Stimulated activated CD8-positive, alpha-beta memory T cell treated with anti-CD3 and anti-CD28 coated beads, Interleukin-12 subunit alpha, Interleukin-12 subunit beta, amount 100 ng/mL, for 4 hours (primary cell): ENCODE measurements around the gene GALNTL6.

Experiments
- DNase-seq: peaks from one replicate; pipeline ENCODE4 v3.0.0-alpha.2; 2020; ENCODE audit warnings: low read depth

The GALNTL6 gene

DNA sequence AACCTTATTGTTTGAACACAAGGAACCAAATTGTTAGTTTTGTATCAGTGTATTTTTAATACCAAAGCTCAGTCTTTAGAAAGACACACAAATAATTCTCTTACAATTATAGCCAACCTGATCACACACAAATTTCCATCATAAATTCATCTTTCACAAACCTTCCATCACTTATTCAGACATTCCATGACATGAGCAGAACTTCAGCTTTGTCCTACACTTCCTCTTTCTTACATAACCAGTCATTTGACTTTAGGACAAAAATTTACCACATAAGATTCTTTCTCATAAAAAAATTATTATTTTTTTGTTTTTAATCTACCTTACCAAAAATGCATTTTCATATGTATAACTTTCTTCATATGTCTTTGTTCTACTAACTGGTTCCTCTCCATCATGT, 312.2 kb downstream of the GALNTL6 start:
- no peak for DNase-seq

GRCh38 chr4:172127168-172127567, 314.0 kb downstream of the GALNTL6 start:
- DNase-seq = no peak

GRCh38 chr4:172129593-172129992, 316.4 kb downstream of the GALNTL6 start:
- no peak for DNase-seq

DNA sequence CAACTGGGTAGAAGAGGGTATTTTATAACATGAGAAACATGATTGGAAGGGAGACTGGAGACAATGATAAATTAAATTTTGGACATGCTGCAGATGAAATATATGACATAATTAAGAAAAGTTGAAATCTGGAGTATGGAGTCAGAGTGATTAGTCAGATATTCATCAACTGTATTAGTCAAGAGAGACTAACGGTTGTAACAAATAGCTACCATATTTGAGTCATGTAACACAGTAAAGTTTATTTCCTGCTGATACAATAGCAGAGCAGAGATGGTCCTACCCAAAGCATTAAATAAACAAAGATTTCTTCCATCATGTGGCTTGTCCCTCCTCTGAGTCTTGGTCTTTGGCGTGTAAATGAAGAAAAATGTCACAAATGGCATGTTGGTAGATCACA, 321.3 kb downstream of the GALNTL6 start:
- DNase-seq = no peak

GRCh38 chr4:172141025-172141424, 327.8 kb downstream of the GALNTL6 start:
- no peak for DNase-seq

DNA sequence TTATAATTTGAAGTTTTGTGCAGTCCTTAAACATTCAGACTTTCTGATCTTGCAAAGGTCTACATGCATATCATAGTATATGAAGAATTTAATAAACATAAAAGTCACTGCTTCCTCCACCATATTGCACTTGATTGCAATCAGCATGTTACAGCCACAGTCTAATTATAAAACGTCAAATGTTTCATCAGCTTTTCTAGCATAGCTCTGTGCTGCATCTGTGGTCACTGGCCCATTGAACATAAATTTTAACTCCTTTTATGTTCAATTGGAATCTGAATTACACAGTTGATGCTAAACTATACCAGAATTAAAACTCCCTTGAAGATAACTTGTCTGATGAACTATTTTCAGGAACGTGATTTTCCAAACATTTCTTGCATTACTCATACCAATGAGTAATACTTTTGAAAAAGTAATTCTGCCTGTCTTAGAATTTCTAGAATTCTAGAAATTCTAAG, 329.1 kb downstream of the GALNTL6 start:
- no peak for DNase-seq

DNA sequence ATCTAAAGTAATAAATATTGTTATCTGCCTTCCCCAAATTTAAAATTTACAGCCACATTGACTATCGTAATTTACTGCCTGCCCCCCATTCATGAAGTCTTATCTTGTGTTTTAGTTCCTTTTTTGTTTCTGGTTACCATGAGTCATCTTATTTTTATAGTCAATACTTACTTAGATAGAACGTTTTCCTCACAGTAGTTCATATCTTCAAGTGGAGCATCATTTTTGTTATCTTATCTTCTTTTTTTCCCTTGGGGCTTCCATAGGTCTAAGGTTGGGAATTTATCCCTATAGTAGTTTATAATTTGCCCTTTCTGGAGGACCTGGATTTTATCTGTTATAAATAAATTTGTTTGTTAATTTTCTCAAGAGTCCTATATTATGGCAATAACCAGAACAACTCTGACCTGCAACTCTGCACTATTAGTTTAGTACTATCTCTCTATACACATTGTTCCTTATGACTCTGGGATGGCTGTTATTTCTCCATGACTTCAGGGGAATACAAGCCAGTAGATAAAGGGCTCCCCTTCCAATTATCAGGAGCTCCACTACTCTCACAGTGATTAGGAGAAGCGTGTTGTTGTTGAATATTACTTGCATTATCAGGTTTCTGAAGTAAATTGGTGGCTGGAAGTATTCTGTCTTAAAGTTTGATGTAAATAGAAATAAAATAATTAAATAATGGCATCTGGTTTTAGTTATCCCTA, 330.6 kb downstream of the GALNTL6 start:
- no peak for DNase-seq

DNA sequence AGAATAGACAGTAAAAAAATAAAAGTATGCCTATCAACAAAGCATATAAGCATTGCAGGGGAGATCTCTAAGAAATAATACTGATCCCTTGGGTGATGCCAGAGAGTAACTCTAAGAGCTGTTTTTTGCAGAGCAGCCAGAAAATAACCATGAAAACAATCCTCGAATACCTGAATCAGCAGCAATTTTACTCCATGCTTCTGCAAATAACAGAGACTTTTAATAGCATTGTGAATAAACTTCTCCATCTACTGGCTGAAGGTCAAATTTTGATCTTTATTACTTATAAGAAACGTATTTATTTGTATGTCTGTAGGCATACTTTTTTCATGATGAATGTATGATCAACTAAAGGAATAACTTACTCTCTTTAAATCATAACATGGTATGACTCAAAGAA, 334.5 kb downstream of the GALNTL6 start:
- no peak for DNase-seq

- no peak for DNase-seq
Measured at GRCh38 chr4:172149329-172149728, 336.1 kb downstream of the GALNTL6 start.

DNA sequence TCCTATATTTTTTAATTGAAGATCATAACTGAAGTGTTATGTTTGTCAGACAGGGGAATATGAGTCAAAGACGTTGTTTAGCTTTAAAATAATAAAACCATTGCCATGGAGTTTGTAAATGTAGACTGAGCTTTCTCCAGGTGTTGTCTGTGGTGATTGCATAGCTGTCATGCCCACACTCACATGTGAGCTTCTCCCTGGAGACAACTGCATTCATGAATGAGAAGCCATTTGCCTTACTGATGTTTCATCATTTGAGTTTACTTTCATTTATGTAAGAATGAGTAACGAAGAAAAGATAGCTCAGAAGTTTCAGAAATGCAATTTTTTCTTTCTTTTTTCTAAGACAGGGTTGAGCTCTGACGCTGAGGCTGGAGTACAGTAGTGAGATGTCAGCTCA, 339.1 kb downstream of the GALNTL6 start:
- DNase-seq = no peak

- no peak for DNase-seq
Measured at GRCh38 chr4:172153719-172154118, 340.5 kb downstream of the GALNTL6 start.

GRCh38 chr4:172155838-172156345, 342.7 kb downstream of the GALNTL6 start:
- DNase-seq = no peak

DNA sequence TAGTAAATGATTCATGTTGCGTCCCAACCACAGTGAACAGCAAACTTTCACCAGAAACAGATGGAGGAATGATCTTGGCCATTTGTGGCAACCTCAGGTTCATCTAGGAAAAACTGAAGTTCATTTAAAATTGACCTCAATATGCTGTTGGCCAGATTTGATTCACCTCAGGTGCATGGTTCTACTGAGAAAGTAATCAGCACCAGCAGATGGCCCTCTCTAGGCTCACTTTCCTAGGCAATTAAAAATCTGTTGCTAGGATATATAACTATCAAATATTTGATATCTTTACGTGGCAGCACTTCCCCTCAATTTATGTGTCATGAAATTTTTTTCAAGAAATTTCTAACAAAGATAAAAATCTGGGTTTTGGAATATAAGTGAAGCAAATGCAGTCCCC, 344.7 kb downstream of the GALNTL6 start:
- no peak for DNase-seq

DNA sequence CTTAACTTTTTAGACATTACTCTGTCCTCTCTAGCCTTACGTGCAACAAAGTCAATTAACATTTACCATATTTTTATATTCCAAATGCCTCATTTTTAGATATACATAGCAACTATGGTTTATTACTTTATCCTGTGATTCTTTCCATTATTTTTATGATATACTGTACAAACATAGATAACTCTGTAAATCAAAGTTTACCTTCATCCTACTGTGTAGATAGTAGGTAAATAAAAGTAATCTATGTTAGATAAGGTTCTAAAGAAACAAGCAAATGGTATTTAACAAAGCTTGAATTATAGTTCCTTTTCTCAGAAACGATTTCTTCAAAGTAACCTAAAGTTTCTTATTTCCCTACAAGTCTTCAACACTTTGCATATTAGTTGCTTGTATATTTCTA, 350.0 kb downstream of the GALNTL6 start:
- no peak for DNase-seq

- no peak for DNase-seq
Measured at GRCh38 chr4:172168888-172169287, 355.7 kb downstream of the GALNTL6 start.

DNA sequence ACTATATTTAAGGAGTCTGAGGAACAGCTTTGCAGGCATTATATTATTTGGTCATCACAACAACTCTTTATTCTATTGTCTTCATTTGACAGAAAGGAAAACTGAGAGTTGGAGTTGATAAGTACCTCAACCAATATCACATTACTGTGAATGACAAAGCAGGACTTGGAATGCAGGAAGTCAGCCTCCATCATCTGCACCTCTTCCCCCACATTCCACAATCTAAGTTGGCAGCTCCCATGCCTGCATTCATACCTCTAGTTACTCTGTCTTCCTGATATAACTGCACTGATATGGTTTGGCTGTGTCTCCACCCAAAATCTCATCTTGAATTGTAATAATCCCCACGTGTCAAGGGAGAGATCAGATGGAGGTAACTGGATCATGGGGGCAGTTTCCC, 356.7 kb downstream of the GALNTL6 start:
- DNase-seq = no peak

- DNase-seq = no peak
Measured at GRCh38 chr4:172173206-172173605, 360.0 kb downstream of the GALNTL6 start.

DNA sequence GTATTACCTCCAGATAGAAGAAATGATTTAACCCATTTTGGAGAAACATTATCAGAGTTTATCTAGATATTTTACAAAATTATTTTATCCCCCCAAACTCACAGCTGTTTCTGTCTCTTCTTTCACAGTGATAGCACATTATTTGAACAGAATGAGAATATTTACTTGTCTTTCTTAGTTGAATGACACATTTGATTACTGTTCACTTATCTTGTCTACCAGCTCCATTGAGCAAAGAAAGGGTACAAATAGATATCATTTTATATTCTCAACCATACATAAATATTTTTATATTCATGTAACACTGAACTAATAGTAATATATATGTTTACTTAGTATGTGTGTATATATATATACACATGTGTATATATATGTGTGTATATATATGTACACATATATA, 364.2 kb downstream of the GALNTL6 start:
- no peak for DNase-seq

GRCh38 chr4:172188248-172188988, 375.2 kb downstream of the GALNTL6 start:
- DNase-seq = no peak

DNA sequence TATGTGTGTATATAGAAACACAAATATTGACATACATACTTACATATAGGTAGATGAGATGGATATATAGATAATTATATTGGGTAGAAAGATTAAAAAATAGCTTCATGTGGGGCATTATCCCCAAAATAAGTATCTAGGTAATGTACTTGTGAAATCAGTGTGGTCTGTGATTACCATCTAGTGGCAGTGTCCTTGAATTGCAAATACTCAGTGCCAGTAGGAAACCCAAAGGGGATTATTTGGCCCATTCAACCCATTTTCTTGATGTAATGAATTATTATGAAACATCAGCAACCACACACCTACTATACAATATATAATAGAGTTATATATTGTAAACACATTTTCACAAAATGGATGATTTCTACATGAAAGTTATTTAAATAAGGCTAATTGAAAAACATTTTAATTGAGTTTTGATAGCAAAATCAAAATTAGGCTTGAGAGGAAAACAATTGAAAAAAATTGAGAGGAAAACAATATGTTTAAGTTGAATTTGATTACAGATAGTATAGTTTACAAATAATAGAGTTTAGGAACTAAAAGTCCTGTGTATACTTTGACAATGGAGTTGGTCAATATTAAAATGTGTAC, 389.4 kb downstream of the GALNTL6 start:
- DNase-seq = no peak

DNA sequence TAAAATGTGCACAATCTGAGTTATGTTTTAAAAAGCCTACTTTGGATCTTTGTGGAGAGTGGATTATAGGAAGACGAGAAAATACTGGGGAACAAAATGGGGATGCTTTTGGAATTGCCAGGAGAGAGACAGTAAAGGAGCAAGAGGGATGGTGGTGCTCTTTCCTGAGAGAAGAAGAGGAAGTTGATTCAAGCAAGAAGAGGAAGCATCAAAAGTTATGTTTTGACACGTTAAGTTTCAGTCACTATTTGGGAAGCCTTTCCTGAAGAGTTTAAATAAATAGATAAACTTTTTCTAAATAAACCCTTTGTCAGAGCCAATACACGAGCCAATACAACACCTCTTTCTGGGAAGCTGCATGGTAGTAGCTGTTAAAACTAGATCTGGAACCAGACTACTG, 394.1 kb downstream of the GALNTL6 start:
- no peak for DNase-seq

DNA sequence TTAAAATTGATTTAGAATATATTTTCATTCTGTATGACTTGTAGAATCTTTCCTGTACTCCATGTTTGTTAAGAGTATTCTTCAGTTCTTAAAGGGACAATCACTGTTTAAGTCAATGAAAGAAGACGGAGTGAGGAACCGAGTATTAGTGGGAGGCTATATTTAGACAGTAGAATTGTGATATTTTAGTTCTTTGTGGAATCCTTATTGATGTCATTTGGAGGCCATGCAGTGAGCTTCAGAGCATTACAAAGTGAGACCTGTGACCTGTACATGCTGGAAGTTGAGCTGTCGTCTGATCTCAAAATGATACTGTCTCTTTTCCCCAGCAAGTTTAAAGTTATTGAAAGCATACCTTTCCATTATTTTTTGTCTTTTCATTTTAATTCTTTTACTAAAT, 394.7 kb downstream of the GALNTL6 start:
- DNase-seq = no peak

GRCh38 chr4:172220679-172221078, 407.5 kb downstream of the GALNTL6 start:
- no peak for DNase-seq
